ENCODE data around the gene ANGEL1. TPM values are rescaled to one million over a fixed set of nuclear protein-coding genes. Genes with fewer than 3 reads are reported as not detected.
A peak's percentile ranks its signal among the peaks of the same experiment; 100 is the strongest.

Gene ANGEL1
- total RNA-seq, 1 experiment from 2014 or later = 31.7 TPM

- H3K79me2 ChIP-seq (ENCODE audit: low read depth) = no peaks in the 10 kb centered on the region
- no peaks in the 10 kb centered on the region for H3K36me3 ChIP-seq (ENCODE audit: low read depth)
- no peaks in the 10 kb centered on the region for H4K20me1 ChIP-seq (ENCODE audit: insufficient read depth)
- DNase-seq = no peak
- POLR2A ChIA-PET (ENCODE audit: unreplicated experiment) = interaction anchor here (0.6 kb wide), 1 partner anchor 10 kb away, joined by 6 read pairs; no protein-coding TSS in a partner anchor
- H3K27me3 ChIP-seq (ENCODE audit: insufficient read depth, low read depth) = peaks cover 15% of the 10 kb centered on the region
- H2AFZ ChIP-seq = no peak overlapping the region
- no TSS peak for BruUV-seq (replicated peaks)
- H3K27ac ChIP-seq = no peak overlapping the region
- H3K9me3 ChIP-seq (ENCODE audit: insufficient read depth, low read depth) = no peaks in the 10 kb centered on the region
- CTCF ChIA-PET = interaction anchor here (0.6 kb wide), 1 partner anchor 143 kb away, joined by 9 read pairs; no protein-coding TSS in a partner anchor
- no peak for TF ChIP-seq EZH2 (IDR thresholded peaks at IDR 0.05; ENCODE audit: low read depth)
- no peak for TF ChIP-seq CTCF (conservative IDR thresholded peaks at IDR 0.05)
- H3K4me3 ChIP-seq = no peak overlapping the region
- H3K9me2 ChIP-seq (ENCODE audit: insufficient read depth) = no peaks in the 10 kb centered on the region
- H3K4me2 ChIP-seq = no peak overlapping the region
- intact Hi-C loops (cut with micrococcal nuclease; ENCODE audit: unreplicated experiment) = no loop called here
- peaks cover 17% of the 10 kb centered on the region for H3K4me1 ChIP-seq (replicated peaks; ENCODE audit: insufficient read depth)
- no peaks in the 10 kb centered on the region for H3F3A ChIP-seq (ENCODE audit: insufficient read depth, low read depth)
These were observed 36.8 kb downstream of the ANGEL1 start for GRCh38 chr14:76775695-76776427.

GRCh38 chr14:76774821-76775694 is 37.6 kb downstream of the ANGEL1 start:
- Histone ChIP-seq H3K4me3 (no peak overlapping the region), H3K27ac (no peak overlapping the region), H3K9me3 (ENCODE audit: insufficient read depth, low read depth) (no peaks in the 10 kb centered on the region), H3K36me3 (ENCODE audit: low read depth) (no peaks in the 10 kb centered on the region), H4K20me1 (ENCODE audit: insufficient read depth) (no peaks in the 10 kb centered on the region), H2AFZ (no peak overlapping the region), H3K4me2 (no peak overlapping the region), H3K4me1 (replicated peaks; ENCODE audit: insufficient read depth) (peaks cover 17% of the 10 kb centered on the region), H3F3A (ENCODE audit: insufficient read depth, low read depth) (no peaks in the 10 kb centered on the region), H3K27me3 (ENCODE audit: insufficient read depth, low read depth) (peaks cover 23% of the 10 kb centered on the region), H3K79me2 (ENCODE audit: low read depth) (no peaks in the 10 kb centered on the region), H3K9me2 (ENCODE audit: insufficient read depth) (no peaks in the 10 kb centered on the region)
- DNase-seq = no peak
- BruUV-seq (replicated peaks) = no TSS peak
- ChIA-PET POLR2A (ENCODE audit: unreplicated experiment) (no interaction called here), CTCF (no interaction called here)
- intact Hi-C loops (cut with micrococcal nuclease; ENCODE audit: unreplicated experiment) = no loop called here
- TF ChIP-seq EZH2 (IDR thresholded peaks at IDR 0.05; ENCODE audit: low read depth) (no peak), CTCF (conservative IDR thresholded peaks at IDR 0.05) (no peak)

- DNase-seq = no peak
- TF ChIP-seq CTCF (conservative IDR thresholded peaks at IDR 0.05) (no peak), EZH2 (IDR thresholded peaks at IDR 0.05; ENCODE audit: low read depth) (no peak)
- intact Hi-C loops (cut with micrococcal nuclease; ENCODE audit: unreplicated experiment) = loop anchor here (1.0 kb wide), 1 partner anchor 38 kb away; the partner anchor contains the start of gene ANGEL1
- Histone ChIP-seq H4K20me1 (ENCODE audit: insufficient read depth) (no peaks in the 10 kb centered on the region), H3K27me3 (ENCODE audit: insufficient read depth, low read depth) (peaks cover 31% of the 10 kb centered on the region), H2AFZ (no peak overlapping the region), H3K27ac (no peak overlapping the region), H3K9me2 (ENCODE audit: insufficient read depth) (no peaks in the 10 kb centered on the region), H3K9me3 (ENCODE audit: insufficient read depth, low read depth) (no peaks in the 10 kb centered on the region), H3K4me2 (peak overlapping the region; percentile 58), H3K36me3 (ENCODE audit: low read depth) (no peaks in the 10 kb centered on the region), H3K4me3 (no peak overlapping the region), H3K4me1 (replicated peaks; ENCODE audit: insufficient read depth) (peaks cover 17% of the 10 kb centered on the region), H3K79me2 (ENCODE audit: low read depth) (no peaks in the 10 kb centered on the region), H3F3A (ENCODE audit: insufficient read depth, low read depth) (no peaks in the 10 kb centered on the region)
- no TSS peak for BruUV-seq (replicated peaks)
- ChIA-PET POLR2A (ENCODE audit: unreplicated experiment) (interaction anchor here (0.7 kb wide), 1 partner anchor 324 kb away, joined by 9 read pairs; the partner anchor contains the start of gene CIPC), CTCF (interaction anchor here (0.7 to 1.7 kb wide), 3 partner anchors 11 to 260 kb away, joined by 3 to 8 read pairs (median 4); no protein-coding TSS in a partner anchor)
These were observed 38.5 kb downstream of the ANGEL1 start for GRCh38 chr14:76773956-76774820.
